HG02759 (cell line): ENCODE data around the gene ACOT7.

Source experiments
- ATAC-seq: cut with Tn5 transposase; IDR thresholded peaks from one replicate; pipeline ENCODE4 v1.9.1; 2021; ENCODE audit warnings: mild to moderate bottlenecking, moderate library complexity; ENCODE audit not compliant: unreplicated experiment

ACOT7 gene

DNA sequence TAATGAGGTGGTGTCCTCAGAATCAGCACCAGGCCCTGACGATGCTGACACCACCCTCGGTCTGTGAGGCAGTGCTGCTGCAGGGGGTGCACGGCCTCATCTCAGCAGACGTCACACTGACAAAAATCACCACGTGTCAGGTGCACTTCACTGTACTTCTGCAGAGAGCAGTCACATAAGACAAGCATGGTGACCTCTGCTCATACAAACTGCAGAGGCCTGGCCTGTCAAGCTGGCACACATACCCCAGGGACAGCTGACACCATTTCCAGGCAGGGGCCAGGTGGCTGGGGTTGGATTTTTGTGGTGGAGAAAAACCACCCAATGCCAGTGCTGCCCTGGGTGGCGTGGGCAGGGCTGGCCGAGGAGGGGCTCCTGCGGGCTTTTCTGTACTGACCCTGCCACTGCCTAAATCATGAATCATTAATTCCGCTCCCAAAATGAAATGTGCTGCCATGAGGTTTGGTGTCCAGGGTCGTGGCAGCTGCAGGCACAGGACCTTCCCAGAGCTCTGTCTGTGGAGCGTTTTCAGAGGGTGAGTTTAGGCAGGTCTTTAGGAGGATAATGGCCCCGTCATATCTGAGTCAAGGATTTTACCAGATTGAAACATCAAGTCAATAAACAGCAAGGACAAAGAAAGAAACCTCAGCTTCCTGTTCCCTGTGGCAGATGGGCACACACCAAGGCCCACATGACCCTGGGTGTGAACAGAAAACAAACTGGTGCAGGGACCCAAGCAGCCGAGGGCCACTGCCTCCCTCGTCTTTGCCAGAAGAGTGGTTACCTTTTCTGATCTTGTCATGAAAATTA lies 99.3 kb downstream of the ACOT7 start:
- ATAC-seq, result no peak

DNA sequence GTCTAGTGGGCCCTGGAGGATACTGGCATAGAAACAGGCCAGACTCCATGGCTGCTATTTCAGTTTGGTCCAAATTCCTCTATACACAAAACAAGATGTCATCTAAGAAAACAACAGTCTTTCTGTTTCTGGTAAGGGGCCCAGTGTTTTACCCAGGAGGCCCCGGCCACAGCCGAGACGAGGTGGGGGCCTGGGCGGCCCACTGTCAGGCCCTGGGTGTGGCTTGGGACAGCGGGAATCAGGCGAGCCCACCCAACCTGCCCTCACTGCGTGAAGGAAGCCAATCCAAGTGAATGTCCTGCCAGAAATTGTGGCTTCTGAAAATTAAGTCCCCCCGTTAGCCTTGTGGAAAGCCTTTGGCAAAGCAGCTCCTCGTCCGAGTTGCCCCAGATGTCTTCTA lies 101.5 kb downstream of the ACOT7 start:
- no peak for ATAC-seq

DNA sequence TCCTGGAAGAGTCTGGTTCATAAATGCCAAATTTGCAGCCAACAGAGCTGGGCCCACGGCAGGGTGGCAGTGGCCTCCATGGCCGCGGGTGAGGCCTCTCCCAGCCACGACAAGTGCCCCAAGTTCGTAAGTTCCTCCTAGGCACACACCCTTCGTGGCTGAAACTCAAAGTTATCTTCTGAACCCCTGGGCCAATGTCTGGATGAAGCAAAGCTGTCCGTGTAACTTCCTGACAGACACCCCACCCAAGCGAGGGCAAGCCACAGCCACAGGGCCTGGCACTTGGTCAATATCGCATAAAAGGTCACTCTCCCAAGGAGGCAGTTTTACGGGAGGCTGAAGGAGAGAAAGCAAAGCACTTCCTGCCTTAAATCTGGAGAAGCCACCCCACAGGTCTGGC lies 104.9 kb downstream of the ACOT7 start:
- no peak for ATAC-seq

DNA sequence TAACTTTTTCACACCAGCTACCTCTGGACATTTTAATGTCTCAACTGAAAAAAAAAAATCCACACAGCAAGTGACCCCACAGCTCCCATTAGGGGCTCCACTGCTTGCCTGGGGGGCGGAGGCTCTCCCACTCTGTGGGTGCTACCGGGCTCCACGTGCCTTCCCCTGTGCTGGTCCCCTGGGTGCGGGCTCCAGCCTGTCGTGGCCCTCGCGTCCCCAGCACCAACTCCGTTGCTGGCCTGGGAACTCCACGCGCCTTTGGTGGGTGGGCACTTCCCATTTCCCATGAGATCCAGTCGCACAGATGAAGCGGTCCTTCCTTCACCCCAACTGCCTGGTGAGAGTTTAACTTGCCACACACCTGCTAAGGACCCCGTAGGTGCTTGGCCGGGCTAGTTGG lies 105.5 kb downstream of the ACOT7 start:
- ATAC-seq, result no peak

DNA sequence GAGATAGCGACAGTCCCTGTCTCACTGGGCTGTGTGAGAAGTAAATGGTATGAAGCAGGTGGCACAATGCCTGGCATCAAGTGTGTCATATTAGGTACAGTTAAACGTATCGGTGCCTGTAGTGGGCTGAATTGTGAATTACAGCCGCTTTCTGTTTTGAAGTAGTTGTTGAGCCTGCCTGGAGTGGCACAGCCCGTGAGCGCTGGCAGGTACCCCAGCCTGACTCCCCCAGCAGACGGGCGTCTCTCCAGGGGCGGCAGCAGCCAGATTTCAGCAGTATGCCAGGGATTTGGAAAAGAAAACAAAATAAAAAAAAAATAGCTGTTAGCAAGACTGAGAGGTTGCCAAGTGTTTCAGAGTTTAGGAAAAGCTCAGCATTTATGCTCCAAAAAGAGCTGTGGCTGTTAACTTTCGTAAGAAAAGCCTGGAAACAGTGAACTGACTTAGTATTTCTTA lies 106.1 kb downstream of the ACOT7 start:
- ATAC-seq, result no peak

DNA sequence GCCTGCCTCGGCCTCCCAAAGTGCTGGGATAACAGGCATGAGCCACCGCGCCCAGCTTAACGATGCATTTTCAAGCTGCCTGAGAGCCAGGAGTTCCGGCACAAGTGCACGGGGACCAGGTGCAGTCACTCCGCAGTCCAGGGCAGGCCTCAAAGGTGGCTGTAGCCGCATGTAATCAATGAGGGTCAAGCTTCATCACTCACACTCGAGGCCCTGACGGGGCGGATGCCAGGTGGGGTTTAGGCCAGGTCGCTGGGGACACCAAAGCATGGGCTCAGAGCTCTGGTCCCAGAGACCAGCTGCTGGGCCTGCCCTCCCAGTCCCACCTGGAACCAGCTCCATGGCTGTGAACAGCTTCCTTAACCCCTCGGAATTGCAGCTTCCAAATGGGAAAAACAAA lies 106.5 kb downstream of the ACOT7 start:
- no peak for ATAC-seq

DNA sequence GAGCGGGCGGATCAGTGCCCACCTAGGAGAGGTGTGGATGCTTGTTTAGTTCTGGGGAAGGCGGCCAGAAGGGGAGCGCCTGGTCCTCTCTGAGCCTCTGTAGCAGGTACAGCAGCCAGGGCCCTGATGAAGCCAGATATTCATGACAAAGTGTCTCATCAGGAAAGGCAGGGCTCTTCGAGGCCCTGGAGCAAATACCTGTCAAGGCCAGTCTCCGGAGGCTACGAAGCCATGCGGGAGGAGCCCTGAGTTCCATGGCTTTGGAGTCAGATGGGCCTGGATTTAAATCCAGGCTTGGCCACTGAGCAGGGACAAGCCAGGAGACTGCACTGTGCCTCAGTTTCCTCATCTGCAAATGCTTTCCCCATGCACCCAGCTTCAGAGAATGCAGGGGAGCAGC lies 107.3 kb downstream of the ACOT7 start:
- no peak for ATAC-seq

DNA sequence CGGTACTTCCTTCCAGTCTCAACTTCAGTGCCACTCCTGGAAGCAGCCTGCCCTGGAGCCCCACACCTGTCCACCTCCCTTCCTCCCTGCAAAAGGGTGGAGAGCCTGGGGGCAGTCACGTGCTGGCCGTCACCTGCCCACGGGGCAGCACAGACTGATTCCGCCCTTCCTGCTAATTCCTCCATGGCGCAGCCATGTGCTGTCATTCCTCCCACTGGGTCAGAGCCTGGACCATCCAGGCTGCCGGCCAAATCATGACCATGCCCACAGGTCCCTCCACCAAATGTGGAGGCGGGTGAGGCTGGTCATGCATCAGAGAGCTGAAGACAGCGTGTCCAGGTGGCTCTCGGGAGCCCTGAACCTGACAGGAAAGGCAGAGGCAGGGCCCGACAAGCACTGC lies 108.2 kb downstream of the ACOT7 start:
- no peak for ATAC-seq

DNA sequence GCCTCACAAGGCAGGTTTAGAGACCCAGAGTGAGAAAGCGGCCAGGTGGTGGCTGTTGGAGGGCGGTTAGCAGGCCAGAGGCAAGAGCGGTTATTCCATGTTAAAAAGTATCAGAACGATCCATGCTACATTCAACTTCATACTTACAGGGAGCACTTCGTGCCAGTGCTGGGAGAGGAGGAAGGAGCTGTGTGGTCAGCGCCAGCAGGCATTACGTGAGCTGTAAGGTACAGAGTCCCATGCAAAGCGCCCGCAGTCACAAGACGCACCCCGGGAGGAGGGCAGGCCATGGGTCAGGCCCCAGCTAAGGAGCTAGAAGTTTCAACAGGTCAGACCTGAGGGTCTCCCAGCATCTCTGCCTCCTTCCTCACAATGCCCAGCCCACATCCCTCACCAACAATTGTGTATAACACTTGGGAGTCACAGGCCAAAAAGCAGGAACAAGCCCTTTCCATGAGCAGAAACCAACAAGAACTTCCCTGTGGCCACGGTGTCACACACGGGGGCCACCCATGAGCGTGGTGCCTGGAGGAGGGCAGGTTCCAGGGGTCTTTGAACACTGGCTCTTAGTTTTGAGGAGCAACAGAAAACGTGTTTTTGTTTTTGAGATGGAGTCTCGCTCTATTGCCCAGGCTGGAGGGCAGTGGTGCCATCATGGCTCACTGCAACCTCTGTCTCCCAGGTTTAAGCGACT lies 110.8 kb downstream of the ACOT7 start:
- ATAC-seq, result no peak

DNA sequence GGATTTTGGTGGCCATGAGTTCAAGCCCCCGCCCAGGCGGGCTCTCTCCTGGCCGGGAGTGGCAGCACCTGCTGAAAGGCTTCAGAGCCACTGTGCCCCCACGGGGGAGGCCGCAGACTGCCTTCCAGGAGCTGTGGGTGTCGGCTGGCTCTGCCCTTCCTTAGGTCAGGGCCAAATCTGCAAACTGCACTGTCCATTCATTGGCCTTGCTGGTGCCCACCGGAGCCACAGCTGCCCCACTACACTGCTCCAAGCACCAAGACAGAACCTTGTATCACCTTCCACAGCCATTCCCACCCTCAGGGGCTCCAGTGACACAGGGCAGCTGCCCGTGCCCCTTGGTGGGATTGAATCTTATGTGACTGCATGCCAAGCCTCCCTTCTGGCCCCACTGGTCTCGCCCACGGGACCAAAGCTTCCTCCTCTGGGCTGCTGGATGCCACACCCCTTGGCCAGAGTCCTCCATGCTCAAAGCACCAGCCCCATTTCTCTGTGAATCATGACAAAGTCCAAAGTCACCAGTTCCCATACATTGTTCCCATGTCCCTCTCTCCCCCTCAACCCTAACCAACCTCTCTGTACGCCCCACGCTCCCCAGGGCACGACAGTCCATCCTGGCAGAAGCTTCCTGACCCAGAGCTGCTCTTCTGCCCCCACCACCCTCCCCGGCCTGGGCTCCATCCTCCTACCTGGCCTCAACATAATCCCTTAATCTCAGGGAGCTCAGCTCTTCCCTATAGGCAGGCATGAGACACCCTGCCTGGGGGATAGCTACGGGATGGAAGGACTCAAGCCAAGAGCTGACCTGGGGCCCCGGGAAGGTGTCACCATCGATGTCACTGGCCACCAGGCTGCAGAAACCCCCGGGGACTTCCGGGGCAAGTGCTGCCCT lies 111.8 kb downstream of the ACOT7 start:
- ATAC-seq, result no peak

DNA sequence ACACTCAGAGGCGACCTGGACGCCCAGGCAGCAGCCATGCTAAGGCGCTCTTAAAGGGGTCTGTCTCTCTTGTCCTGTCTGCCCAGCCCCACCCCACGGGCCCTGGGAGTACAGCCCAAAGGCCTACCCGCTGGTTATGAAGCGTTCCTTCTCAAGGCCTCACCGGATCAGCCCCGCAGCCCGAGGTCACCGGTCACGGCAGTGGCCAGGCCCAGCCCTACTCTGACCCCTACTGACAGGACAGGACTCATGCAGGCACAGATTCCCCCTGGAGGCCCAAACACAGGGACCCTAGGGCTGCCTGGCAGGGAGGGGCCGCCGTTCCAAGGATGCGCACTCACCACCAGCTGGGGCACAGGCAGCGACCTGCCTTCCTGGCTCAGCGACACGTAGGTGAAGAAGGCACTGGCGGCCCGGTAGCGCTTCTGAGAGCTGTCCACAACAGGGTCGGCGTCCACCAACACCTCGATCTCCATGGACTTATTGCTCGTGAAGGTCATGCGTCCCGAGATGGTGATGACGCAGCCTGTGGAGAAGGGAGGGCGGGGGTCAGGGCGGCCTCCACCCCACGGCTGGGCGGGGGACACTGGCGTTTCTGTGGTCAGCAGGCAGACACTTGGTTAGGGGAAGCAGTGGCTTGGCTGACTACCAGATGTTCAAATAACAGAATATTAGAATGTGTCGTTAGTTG lies 112.7 kb downstream of the ACOT7 start:
- ATAC-seq, result no peak

DNA sequence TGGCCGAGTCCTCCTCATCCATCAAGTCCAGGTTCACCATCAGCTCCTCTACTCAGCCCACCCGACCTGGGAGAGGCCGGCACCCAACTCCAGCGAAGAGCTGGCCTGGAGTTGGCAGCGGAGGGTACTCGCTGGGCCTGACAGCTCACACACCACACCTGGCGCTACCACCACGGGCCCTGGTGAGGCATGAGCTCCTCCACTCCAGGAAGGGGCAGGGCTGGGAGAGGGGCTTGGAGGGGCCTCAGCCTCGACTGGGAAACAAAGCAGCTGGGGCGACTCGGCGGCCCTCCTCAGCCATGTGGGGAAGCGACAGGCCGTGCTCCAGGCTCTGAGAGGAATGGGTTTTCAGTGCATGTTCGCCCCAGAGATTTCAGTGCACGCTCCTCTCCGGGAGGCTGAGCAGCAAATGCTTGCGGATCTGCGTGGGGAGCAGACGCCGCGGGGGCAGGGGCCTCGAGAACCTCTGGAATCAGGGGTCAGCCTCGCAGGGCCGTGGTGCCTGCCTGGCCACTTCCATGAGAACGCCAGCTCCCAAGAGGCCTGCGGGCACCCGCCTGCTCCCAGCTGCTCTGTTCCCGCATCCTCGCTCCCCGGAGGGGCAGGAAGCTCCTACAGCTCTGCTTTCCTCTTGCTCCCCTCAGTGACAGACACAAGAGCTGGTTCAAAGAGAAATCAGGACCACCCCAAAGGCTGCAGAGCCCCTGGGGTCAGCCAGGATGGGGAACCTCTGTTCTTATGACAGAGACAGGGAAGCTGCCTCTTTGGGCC lies 113.8 kb downstream of the ACOT7 start:
- ATAC-seq, result no peak

DNA sequence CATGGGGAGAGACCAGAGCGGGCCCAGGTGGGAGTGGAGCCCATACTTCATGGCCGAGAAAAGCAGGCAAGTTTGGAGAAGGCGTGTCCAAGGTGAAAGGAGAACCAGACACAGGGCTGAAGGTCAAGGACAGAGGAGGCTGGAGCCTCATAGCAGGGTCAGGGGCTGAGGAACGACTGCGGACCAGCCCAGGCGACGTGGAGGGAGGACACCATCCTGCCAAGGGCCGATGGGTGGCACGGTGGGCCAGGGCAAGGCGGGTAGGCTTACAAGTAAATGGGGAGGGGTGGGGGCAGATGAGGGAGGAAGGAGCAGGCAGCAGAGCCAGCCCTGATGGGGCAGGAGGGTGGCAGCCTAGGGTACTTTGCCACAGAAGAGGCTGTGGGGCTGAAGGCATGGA lies 114.5 kb downstream of the ACOT7 start:
- no peak for ATAC-seq

DNA sequence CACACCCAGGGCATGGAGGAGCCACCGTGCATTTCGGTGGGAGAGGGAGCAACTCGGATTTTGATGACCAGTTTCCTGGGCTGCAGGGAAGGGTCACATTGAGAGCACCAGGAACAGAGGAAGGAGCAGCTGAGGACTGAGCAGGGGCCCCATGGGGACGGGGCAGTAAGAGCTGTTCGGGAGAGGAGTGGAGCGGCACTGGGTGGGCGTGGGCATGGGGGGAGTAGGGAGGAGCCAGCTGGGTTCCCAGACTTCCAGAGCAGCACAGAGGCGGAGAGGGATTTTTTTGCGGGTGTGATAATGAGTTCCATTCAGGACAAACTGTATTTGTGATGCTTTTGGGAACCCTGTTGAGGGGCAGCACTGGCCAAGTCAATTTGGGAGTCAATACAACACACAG lies 115.3 kb downstream of the ACOT7 start:
- ATAC-seq, result no peak

DNA sequence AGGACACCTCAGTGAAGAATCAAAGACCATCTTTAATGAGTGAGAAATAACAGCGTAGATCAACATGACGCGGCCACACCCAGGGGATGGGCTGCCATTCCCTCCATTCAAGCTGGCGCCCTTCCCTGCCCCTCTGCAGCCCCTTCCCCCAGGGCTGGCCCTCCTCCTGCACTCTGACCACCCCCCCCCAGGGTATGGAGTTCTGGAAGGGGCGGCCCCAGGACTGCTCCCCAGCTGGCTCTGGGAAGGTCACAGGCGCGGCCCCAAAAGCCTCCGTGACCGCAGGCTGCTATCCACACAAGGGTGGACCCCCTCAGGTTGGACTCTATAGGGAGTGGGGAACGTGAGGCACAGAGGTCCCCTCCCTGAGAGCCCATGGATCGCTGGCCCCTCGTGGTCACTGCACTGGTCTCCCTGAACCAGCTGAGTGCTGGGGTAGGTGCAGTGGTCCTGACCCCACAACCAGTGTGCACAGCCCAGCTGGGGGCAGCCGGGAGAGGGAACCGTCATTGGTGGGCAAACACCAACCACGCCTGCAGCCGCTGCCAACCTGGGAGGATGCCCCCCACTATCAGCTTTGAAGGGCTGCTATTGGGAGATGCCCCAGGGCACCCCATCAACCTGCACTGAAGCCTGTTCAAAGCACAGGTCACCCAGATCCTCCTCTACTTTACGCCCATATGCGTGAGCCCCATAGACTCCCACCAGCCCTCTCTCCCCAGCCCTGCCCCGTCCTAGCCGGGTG lies 116.6 kb downstream of the ACOT7 start:
- ATAC-seq, result no peak

DNA sequence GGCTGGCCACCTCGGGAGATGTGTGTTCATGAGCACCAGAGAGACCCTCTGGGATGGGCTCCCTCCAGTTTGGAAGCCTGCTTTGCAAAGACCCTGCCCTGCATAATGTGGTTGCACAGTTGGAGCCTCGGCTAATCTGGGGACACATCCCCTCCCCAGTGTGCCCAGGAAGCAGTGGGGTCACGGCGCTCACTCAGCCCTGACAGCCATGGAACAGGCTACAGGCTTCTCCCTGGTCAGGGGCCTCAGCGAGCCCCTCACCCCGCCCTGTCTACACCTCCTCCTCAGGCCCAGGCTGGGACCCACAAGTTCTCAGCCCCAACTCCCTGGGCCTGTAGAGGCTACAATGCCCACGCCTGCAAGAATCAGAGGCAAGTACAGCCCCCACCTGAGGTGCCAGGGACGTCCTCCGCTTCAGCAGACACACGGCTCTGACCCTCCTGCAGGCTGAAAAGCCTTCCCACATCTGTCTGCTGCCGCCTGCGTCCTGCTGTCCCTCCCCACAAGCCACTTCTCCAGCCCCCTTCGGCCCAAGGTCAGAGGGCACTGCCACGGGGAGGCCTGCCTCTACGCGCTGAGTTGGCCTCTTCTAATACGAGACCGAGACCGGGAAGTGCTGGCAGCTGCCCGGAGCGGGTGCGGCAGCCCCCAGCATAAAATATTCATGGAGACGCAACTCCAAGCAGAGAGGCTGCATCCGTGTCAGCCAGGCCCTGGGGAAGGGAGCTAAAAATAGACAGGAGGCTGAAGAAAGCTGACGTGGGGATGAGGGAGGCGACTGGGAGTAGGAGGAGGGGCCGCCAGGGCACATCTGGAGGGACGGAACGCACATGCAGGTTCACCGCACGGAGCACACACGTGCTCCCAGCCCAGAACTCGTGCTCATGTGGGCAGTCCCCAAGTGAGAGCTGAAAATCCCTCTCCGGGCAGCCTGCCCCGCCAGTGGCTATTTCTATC lies 117.5 kb downstream of the ACOT7 start:
- no peak for ATAC-seq

DNA sequence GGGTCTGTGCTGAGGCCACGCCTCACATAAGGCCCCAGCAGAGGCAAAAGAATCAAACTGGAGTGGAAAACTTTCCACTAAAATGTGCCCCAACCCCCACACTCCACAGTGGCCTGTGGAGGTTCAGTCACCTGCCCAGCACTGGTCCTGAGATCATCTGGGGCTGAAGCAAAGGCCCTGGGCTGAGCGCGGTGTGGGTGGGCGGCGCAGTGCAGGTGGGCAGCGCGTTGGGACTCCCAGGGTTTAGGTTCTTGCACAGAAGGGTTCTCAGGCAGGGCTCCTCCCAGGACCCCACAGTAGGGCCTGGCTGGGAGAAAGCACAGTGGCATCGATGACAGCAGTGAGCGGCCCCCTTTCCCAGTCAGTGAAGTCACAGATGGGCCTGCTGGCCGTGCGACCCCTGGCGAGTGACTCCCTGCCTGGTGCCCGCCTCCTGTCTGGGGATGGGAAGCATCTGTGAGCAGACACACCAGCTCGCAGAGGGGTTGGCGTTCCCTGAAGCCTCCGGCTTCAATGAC lies 118.9 kb downstream of the ACOT7 start:
- ATAC-seq, result no peak

DNA sequence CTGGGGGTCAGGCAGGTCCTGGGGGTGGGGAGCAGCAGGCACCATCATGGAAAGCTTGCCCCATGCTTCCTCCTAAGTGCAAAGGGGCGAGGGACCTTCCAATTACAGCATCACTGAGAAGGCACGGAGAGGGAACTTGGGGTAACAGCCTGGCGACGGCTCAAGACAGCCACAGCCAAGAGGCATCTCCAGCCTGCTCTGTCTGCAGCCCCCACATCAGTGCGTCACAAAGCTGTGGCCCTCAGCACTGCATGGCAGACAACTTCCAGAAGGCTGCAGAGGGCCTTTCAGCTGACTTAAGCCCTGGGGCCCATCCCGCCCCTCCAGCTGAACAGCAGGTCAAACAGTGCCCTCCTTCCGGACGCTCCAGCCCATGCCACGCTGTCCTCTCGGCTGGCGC lies 119.5 kb downstream of the ACOT7 start:
- ATAC-seq, result no peak
